SK-N-SH treated with all-trans-retinoic acid at 6 μM for 48 hours (cell line): ENCODE results near the gene NFS1.

Experiments used
- ATAC-seq: fragments of 200-7000 bp; cut with Tn5 transposase; 3 replicates; pipeline ENCODE4 v1.9.1; 2020; ENCODE audit warnings: mild to moderate bottlenecking, moderate library complexity
- ARNTL ChIP-seq: fragments of 450-650 bp; formaldehyde crosslinking; IDR thresholded peaks from 2 replicates; pipeline ENCODE4 v1.5.0; 2020; ENCODE audit warnings: low read depth, mild to moderate bottlenecking, moderate library complexity, borderline replicate concordance
- BACH2 ChIP-seq: fragments of 250-450 bp; sonication (Bioruptor Pico); IDR thresholded peaks from 2 replicates; pipeline ENCODE4 v1.9.0; 2021; ENCODE audit warnings: mild to moderate bottlenecking, borderline replicate concordance
- CSDC2 ChIP-seq: fragments of 250-450 bp; sonication (Bioruptor Pico); IDR thresholded peaks from 2 replicates; pipeline ENCODE4 v1.5.0; 2020; ENCODE audit warnings: mild to moderate bottlenecking, moderate library complexity
- CSRNP3 ChIP-seq: fragments of 250-450 bp; sonication (Bioruptor Pico); IDR thresholded peaks from 2 replicates; pipeline ENCODE4 v1.5.1; 2021; ENCODE audit warnings: mild to moderate bottlenecking, moderate library complexity
- ESRRG ChIP-seq: fragments of 250-450 bp; sonication (Bioruptor Pico); IDR thresholded peaks from 2 replicates; pipeline ENCODE4 v1.6.1; 2021; ENCODE audit warnings: mild to moderate bottlenecking
- GLIS3 ChIP-seq: fragments of 250-450 bp; sonication (Bioruptor Pico); IDR thresholded peaks from 2 replicates; pipeline ENCODE4 v1.5.0; 2020; ENCODE audit warnings: mild to moderate bottlenecking, moderate library complexity
- OSR1 ChIP-seq: fragments of 250-450 bp; sonication (Bioruptor Pico); IDR thresholded peaks from 2 replicates; pipeline ENCODE4 v1.8.0; 2022; ENCODE audit warnings: moderate library complexity, mild to moderate bottlenecking, inconsistent platforms
- RARB ChIP-seq: fragments of 250-450 bp; sonication (Bioruptor Pico); IDR thresholded peaks from 2 replicates; pipeline ENCODE4 v1.8.0; 2021; ENCODE audit warnings: mild to moderate bottlenecking, moderate library complexity
- SNAI2 ChIP-seq: fragments of 250-450 bp; sonication (Bioruptor Pico); IDR thresholded peaks from 2 replicates; pipeline ENCODE4 v1.5.0; 2020; ENCODE audit warnings: mild to moderate bottlenecking, moderate library complexity
- TCF4 ChIP-seq: fragments of 250-450 bp; sonication (Bioruptor Pico); IDR thresholded peaks from 2 replicates; pipeline ENCODE4 v1.8.0; 2021; ENCODE audit warnings: mild to moderate bottlenecking, moderate library complexity, borderline replicate concordance
- TOX ChIP-seq: fragments of 250-450 bp; sonication (Bioruptor Pico); IDR thresholded peaks from 2 replicates; pipeline ENCODE4 v1.8.0; 2021; ENCODE audit warnings: mild to moderate bottlenecking, moderate library complexity, borderline replicate concordance
- ZC3H10 ChIP-seq: fragments of 250-450 bp; sonication (Bioruptor Pico); IDR thresholded peaks from 2 replicates; pipeline ENCODE4 v1.5.1; 2021; ENCODE audit warnings: mild to moderate bottlenecking, moderate library complexity
- ZFP3 ChIP-seq: fragments of 250-450 bp; sonication (Bioruptor Pico); IDR thresholded peaks from 2 replicates; pipeline ENCODE4 v1.5.0; 2020; ENCODE audit warnings: mild to moderate bottlenecking, moderate library complexity
- ZNF565 ChIP-seq: fragments of 450-650 bp; formaldehyde crosslinking; conservative IDR thresholded peaks from 2 replicates; pipeline ENCODE4 v1.5.0; 2020; ENCODE audit warnings: low read depth, mild to moderate bottlenecking, moderate library complexity
- ZNF8 ChIP-seq: fragments of 450-650 bp; formaldehyde crosslinking; IDR thresholded peaks from 2 replicates; pipeline ENCODE4 v1.5.0; 2020; ENCODE audit warnings: mild to moderate bottlenecking, moderate library complexity
- TF ChIP-seq, protein P1 (sequence below): fragments of 250-450 bp; sonication (Bioruptor Pico); IDR thresholded peaks from 2 replicates; pipeline ENCODE4 v1.8.0; 2021; ENCODE audit warnings: low read depth, mild to moderate bottlenecking, moderate library complexity, borderline replicate concordance
- TF ChIP-seq, protein P2 (sequence below): fragments of 250-450 bp; sonication (Bioruptor Pico); IDR thresholded peaks from 2 replicates; pipeline ENCODE4 v1.5.0; 2020; ENCODE audit warnings: mild to moderate bottlenecking, moderate library complexity
- TF ChIP-seq, protein P3 (sequence below): fragments of 250-450 bp; sonication (Bioruptor Pico); IDR thresholded peaks from 2 replicates; pipeline ENCODE4 v1.8.0; 2020; ENCODE audit warnings: mild to moderate bottlenecking, moderate library complexity, borderline replicate concordance
- TF ChIP-seq, protein P4 (sequence below): fragments of 250-450 bp; sonication (Bioruptor Pico); IDR thresholded peaks from 2 replicates; pipeline ENCODE4 v1.5.1; 2020; ENCODE audit warnings: low read depth, mild to moderate bottlenecking, moderate library complexity

NFS1 gene

GRCh38 chr20:35742741-35743523 lies 43.8 kb upstream of the NFS1 start:
- ATAC-seq = no peak
- TF ChIP-seq, protein P1, sequence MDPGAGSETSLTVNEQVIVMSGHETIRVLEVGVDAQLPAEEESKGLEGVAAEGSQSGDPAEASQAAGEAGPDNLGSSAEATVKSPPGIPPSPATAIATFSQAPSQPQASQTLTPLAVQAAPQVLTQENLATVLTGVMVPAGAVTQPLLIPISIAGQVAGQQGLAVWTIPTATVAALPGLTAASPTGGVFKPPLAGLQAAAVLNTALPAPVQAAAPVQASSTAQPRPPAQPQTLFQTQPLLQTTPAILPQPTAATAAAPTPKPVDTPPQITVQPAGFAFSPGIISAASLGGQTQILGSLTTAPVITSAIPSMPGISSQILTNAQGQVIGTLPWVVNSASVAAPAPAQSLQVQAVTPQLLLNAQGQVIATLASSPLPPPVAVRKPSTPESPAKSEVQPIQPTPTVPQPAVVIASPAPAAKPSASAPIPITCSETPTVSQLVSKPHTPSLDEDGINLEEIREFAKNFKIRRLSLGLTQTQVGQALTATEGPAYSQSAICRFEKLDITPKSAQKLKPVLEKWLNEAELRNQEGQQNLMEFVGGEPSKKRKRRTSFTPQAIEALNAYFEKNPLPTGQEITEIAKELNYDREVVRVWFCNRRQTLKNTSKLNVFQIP (CRISPR knock-in tag) = 0 out of 2 replicates have a peak, but pooled peaks have one; percentile 49
- no peak for TF ChIP-seq TOX
- TF ChIP-seq BACH2 (CRISPR knock-in tag) = no peak
- no peak for TF ChIP-seq ARNTL (CRISPR knock-in tag)
- TF ChIP-seq, protein P2, sequence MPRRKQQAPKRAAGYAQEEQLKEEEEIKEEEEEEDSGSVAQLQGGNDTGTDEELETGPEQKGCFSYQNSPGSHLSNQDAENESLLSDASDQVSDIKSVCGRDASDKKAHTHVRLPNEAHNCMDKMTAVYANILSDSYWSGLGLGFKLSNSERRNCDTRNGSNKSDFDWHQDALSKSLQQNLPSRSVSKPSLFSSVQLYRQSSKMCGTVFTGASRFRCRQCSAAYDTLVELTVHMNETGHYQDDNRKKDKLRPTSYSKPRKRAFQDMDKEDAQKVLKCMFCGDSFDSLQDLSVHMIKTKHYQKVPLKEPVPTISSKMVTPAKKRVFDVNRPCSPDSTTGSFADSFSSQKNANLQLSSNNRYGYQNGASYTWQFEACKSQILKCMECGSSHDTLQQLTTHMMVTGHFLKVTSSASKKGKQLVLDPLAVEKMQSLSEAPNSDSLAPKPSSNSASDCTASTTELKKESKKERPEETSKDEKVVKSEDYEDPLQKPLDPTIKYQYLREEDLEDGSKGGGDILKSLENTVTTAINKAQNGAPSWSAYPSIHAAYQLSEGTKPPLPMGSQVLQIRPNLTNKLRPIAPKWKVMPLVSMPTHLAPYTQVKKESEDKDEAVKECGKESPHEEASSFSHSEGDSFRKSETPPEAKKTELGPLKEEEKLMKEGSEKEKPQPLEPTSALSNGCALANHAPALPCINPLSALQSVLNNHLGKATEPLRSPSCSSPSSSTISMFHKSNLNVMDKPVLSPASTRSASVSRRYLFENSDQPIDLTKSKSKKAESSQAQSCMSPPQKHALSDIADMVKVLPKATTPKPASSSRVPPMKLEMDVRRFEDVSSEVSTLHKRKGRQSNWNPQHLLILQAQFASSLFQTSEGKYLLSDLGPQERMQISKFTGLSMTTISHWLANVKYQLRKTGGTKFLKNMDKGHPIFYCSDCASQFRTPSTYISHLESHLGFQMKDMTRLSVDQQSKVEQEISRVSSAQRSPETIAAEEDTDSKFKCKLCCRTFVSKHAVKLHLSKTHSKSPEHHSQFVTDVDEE (CRISPR knock-in tag) = no peak
- TF ChIP-seq CSDC2 = no peak
- no peak for TF ChIP-seq ZFP3
- TF ChIP-seq SNAI2 (CRISPR knock-in tag) = no peak
- TF ChIP-seq, protein P3, sequence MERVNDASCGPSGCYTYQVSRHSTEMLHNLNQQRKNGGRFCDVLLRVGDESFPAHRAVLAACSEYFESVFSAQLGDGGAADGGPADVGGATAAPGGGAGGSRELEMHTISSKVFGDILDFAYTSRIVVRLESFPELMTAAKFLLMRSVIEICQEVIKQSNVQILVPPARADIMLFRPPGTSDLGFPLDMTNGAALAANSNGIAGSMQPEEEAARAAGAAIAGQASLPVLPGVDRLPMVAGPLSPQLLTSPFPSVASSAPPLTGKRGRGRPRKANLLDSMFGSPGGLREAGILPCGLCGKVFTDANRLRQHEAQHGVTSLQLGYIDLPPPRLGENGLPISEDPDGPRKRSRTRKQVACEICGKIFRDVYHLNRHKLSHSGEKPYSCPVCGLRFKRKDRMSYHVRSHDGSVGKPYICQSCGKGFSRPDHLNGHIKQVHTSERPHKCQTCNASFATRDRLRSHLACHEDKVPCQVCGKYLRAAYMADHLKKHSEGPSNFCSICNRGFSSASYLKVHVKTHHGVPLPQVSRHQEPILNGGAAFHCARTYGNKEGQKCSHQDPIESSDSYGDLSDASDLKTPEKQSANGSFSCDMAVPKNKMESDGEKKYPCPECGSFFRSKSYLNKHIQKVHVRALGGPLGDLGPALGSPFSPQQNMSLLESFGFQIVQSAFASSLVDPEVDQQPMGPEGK (CRISPR knock-in tag) = peak; percentile 44; the same call in 1 of the 2 replicates
- TF ChIP-seq ZC3H10 = no peak

DNA sequence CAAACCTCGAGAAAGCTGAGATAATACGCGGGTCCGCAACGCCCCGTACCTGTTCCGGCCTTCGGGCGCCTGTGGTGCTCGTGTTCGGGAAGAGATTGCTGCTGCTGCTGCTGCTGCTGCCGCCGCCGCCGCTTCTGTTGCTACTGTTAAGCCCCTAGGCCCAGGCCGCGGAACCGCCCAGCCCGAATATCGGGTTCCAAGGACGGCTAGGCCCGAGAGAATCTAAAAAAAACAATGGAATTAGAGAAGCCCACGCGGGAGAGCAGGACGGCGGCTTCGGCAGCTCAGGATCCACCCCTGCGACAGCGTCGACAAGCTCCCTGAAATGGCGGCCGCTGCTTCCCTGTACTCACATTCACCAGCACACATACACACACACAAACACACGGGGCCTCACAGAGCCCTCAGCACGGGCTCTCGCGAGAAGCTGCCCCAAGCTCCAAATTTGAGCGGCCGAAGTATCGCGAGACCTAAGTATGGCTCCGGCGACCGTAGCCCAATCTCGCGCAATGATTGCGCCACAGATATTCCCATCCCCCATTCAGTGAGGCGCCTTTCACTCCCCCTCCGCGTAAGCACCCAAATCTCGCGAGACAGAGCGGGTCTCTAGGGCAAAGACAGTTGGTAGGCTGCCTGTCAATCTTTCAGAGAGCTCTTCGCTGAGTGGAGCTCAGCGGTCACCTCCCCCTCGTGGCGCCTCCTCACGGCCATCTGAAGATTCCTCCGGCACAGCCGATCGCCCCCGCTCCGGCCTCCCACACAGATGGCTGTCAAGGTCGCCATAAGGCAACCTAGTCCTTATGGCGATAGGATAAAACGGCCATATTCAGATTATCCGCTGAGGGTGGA lies 43.0 kb upstream of the NFS1 start, which contains the start of gene RBM39:
RBM39 (minus strand) TSS at position 369 of the 849 bp plus-strand sequence. CDS start 1,386 bp downstream, outside the sequence.
- TF ChIP-seq ZFP3 (no peak), TCF4 (CRISPR knock-in tag) (peak; percentile 29; the same call in 1 of the 2 replicates)
- peak; percentile 93 for ATAC-seq

DNA sequence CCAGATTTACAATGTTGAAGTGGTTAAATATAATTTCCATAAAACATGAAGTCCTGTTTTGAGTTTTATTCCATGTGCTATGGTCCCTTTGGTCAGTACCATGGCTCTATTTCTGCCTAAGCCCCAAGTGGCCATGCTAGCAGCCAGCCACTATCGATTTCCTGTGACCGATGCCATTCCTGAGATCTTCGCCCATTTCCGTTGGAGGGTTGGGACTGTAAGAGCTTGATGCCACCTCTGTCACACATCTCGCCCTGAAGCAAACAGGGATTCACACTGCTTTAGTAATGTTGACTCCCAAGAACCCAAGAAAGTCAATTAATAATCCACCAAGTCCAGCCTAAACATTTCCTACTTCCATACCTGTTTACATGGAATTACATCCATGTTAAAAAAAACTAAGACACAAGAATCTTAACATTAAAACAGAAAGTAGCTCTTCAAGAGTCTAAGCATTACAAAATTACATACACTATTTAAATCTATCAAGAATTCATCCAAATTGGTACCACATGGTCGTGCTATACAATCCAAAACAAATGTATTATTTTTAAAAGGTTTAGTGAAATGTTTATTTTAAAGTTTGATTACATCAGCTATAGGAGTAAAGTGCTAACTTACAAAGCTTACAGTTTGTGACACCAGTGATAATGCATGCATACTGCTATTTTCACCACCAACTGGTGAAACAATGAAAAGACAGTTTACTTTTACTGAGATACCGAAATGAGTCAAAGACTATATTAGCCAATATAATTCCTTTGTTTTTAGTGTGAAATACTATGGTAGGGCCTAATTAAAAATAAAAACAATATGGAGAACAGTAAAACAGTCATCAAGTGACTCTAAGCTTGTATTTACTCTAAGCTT lies 40.4 kb upstream of the NFS1 start:
- no peak for ATAC-seq
- TF ChIP-seq OSR1 (CRISPR knock-in tag) (no peak), BACH2 (CRISPR knock-in tag) (no peak), TOX (no peak), ESRRG (CRISPR knock-in tag) (no peak), SNAI2 (CRISPR knock-in tag) (no peak), ZNF8 (CRISPR knock-in tag) (no peak), CSRNP3 (CRISPR knock-in tag) (no peak), GLIS3 (no peak), ZNF565 (CRISPR knock-in tag) (no peak), TCF4 (CRISPR knock-in tag) (no peak), RARB (no peak)
- TF ChIP-seq, protein P2 (CRISPR knock-in tag) = no peak
- TF ChIP-seq, protein P3 (CRISPR knock-in tag) = no peak
- TF ChIP-seq, protein P4, sequence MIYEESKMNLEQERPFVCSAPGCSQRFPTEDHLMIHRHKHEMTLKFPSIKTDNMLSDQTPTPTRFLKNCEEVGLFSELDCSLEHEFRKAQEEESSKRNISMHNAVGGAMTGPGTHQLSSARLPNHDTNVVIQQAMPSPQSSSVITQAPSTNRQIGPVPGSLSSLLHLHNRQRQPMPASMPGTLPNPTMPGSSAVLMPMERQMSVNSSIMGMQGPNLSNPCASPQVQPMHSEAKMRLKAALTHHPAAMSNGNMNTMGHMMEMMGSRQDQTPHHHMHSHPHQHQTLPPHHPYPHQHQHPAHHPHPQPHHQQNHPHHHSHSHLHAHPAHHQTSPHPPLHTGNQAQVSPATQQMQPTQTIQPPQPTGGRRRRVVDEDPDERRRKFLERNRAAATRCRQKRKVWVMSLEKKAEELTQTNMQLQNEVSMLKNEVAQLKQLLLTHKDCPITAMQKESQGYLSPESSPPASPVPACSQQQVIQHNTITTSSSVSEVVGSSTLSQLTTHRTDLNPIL (CRISPR knock-in tag) = no peak
